LNCaP clone FGC (cell line): ENCODE measurements around the gene OPA3.

Experiments
- DNase-seq: peaks from one replicate; pipeline ENCODE4 v3.0.0-alpha.2; 2011; ENCODE audit warnings: low read depth
- H3K4me3 ChIP-seq: 2 replicates; pipeline ENCODE4 v1.5.1; 2011; ENCODE audit warnings: mild to moderate bottlenecking, low read depth, low read length, control low read depth
- TF ChIP-seq, protein P1 (sequence below): IDR thresholded peaks from 2 replicates; pipeline ENCODE4 v1.5.1; 2012; ENCODE audit warnings: mild to moderate bottlenecking; ENCODE audit not compliant: control insufficient read depth, insufficient read depth; ENCODE audit errors: extremely low read depth

The OPA3 gene

DNA sequence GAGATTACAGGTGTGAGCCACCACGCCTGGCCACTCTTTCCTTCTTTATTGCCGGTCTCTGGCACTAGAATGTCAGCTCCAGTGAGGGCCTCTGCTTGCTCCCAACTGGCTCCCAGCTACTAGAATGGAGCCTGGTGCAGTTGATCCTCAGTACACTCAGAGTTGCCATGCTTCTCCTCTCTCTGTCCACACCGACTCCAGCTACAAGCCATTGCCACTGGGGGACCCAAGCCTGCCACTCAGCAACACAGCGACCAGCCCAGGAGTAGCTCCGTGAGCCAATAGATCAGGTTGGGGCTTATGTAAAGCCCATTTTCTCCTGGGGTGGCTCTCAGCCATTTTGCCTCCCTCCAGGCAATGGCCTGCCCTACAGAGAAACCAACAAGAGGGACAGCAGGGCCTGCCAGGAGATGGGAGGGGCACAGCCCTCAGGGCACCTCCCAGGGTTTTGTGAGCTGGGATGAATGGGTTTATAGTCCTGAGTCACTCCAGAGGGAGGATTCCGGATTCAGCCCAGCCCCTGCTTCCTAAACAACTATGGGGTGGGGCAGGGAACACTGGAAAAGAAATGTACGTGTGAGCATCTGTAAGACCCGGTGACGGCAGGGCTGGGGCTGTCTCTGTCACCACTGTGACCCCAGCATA, 36.5 kb downstream of the OPA3 start:
- TF ChIP-seq, protein P1, sequence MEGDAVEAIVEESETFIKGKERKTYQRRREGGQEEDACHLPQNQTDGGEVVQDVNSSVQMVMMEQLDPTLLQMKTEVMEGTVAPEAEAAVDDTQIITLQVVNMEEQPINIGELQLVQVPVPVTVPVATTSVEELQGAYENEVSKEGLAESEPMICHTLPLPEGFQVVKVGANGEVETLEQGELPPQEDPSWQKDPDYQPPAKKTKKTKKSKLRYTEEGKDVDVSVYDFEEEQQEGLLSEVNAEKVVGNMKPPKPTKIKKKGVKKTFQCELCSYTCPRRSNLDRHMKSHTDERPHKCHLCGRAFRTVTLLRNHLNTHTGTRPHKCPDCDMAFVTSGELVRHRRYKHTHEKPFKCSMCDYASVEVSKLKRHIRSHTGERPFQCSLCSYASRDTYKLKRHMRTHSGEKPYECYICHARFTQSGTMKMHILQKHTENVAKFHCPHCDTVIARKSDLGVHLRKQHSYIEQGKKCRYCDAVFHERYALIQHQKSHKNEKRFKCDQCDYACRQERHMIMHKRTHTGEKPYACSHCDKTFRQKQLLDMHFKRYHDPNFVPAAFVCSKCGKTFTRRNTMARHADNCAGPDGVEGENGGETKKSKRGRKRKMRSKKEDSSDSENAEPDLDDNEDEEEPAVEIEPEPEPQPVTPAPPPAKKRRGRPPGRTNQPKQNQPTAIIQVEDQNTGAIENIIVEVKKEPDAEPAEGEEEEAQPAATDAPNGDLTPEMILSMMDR = no peak
- no peak overlapping the region for H3K4me3 ChIP-seq
- DNase-seq = no peak

DNA sequence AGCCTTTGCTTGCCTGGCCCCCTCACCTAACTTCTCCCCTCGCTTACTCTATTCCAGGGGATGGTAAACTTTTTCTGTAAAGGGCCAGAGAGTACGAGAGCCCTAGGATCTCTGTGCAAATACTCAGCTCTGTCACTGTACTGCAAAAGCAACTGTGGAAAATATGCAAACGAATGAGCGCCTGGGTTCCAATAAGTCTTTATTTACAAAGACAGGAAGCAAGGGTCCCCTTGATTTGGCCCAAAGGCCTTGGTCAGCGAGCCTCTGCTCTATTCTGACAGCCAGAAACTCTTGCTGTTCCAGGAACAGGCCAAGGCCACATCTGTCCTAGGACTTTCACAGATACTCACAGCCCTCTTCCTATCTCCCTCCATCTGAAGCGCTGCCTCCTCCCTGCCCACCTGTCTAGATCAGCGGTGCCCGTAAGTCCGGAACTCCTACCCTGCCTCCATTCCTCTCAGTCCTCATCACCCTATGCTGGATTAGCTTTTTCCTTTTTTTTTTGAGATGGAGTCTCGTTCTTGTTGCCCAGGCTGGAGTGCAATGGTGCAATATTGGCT, 37.3 kb downstream of the OPA3 start:
- no peak overlapping the region for H3K4me3 ChIP-seq
- TF ChIP-seq, protein P1 = no peak
- DNase-seq = no peak

DNA sequence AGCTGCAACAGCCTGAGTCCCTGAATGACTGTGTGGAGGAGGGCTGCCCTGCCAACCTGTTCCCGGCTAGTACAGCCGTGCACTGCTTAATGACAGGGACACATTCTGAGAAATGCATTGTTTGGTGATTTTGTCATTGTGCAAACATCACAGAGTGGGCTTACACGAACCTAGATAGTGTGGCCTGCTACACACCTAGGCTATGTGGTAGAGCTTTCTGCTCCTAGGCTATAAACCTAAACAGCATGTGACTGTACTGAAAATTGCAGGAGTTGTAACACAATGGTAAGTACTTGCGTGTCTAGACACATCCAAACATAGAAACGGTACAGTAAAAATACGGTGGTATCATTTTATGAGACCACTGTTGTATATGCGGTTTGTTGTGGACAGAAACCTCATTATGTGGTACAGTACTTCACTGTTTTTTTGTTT, 42.4 kb downstream of the OPA3 start:
- no peak for DNase-seq
- TF ChIP-seq, protein P1 = no peak
- no peak overlapping the region for H3K4me3 ChIP-seq

GRCh38 chr19:45539459-45539858, 45.1 kb downstream of the OPA3 start:
- TF ChIP-seq, protein P1 = no peak
- DNase-seq = no peak
- no peak overlapping the region for H3K4me3 ChIP-seq

- no peak overlapping the region for H3K4me3 ChIP-seq
- no peak for DNase-seq
- TF ChIP-seq, protein P1 = no peak
Measured at GRCh38 chr19:45531349-45531748, 53.3 kb downstream of the OPA3 start.

- TF ChIP-seq, protein P1 = no peak
- H3K4me3 ChIP-seq = no peak overlapping the region
- no peak for DNase-seq
Measured at GRCh38 chr19:45529420-45529785, 55.2 kb downstream of the OPA3 start.
